Femur (tissue), 1 donor: ENCODE results near the gene NAA15.
"Not testable (repeated sequence)": the region's sequence is repeated elsewhere in the genome, so short reads cannot be mapped to it uniquely, and the experiment has no call there.

Experiments used
- DNase-seq: peaks from one replicate; pipeline ENCODE4 v3.0.0-alpha.2; 2017

Gene NAA15

GRCh38 chr4:139299536-139299935, 1.8 kb upstream of the NAA15 start:
- DNase-seq, result no peak

GRCh38 chr4:139300431-139301112, 733 bp upstream of the NAA15 start:
- peak; percentile 26 for DNase-seq

GRCh38 chr4:139301821-139302611, 711 bp downstream of the NAA15 start, which contains the start of gene NDUFC1:
Gene NDUFC1 (minus strand): TSS chr4:139302477. CDS start chr4:139295798, 6,679 bp downstream.
- DNase-seq, result peak; percentile 63

GRCh38 chr4:139304920-139305319, 3.6 kb downstream of the NAA15 start:
- no peak for DNase-seq

GRCh38 chr4:139311909-139312308, 10.6 kb downstream of the NAA15 start:
- DNase-seq, result no peak

- DNase-seq, result no peak
Measured at GRCh38 chr4:139312552-139313332, 11.4 kb downstream of the NAA15 start.

- not testable (repeated sequence) for DNase-seq
Measured at GRCh38 chr4:139313414-139313813, 12.1 kb downstream of the NAA15 start.

- DNase-seq, result no peak
Measured at GRCh38 chr4:139314047-139314800, 12.9 kb downstream of the NAA15 start.

GRCh38 chr4:139315221-139315675, 13.9 kb downstream of the NAA15 start:
- no peak for DNase-seq

GRCh38 chr4:139316733-139317132, 15.4 kb downstream of the NAA15 start:
- no peak for DNase-seq

GRCh38 chr4:139317635-139318034, 16.3 kb downstream of the NAA15 start:
- no peak for DNase-seq

GRCh38 chr4:139319571-139319970, 18.3 kb downstream of the NAA15 start:
- DNase-seq, result no peak

- not testable (repeated sequence) for DNase-seq
Measured at GRCh38 chr4:139322070-139322469, 20.8 kb downstream of the NAA15 start.

GRCh38 chr4:139322541-139322940, 21.2 kb downstream of the NAA15 start:
- not testable (repeated sequence) for DNase-seq

- no peak for DNase-seq
Measured at GRCh38 chr4:139324620-139325019, 23.3 kb downstream of the NAA15 start.

- no peak for DNase-seq
Measured at GRCh38 chr4:139329665-139330200, 28.4 kb downstream of the NAA15 start.

GRCh38 chr4:139330283-139330682, 29.0 kb downstream of the NAA15 start:
- no peak for DNase-seq

- DNase-seq, result no peak
Measured at GRCh38 chr4:139331185-139331584, 29.9 kb downstream of the NAA15 start.

- no peak for DNase-seq
Measured at GRCh38 chr4:139333046-139333445, 31.7 kb downstream of the NAA15 start.

GRCh38 chr4:139337612-139338011, 36.3 kb downstream of the NAA15 start:
- no peak for DNase-seq

- no peak for DNase-seq
Measured at GRCh38 chr4:139361301-139361700, 60.0 kb downstream of the NAA15 start.

GRCh38 chr4:139367421-139368090, 66.3 kb downstream of the NAA15 start:
- DNase-seq, result no peak
